ENCODE data around the gene RABGGTA. TPM values are rescaled to one million over a fixed set of nuclear protein-coding genes. Genes with fewer than 3 reads are reported as not detected.

RABGGTA gene
- total RNA-seq, 1 experiment from 2014 or later = 25.6 TPM

- Mint-ChIP-seq H3K27me3 (ENCODE audit: low read depth) (no peaks in the 10 kb centered on the region), H3K36me3 (ENCODE audit: insufficient read depth in 1 of 3, low read depth in 3 of 3) (peaks cover 7 to 24% (median 18%) of the 10 kb centered on the region in 3 experiments; a peak in 6 of 7 replicates), H3K4me3 (no peak overlapping the region; a peak in 1 of 5 replicates), H3K27ac (no peak overlapping the region), H3K4me1 (peaks cover 6 to 16% of the 10 kb centered on the region in 2 experiments), H3K9me3 (no peaks in the 10 kb centered on the region)
- Histone ChIP-seq H3K4ac (ENCODE audit: low read depth, low read length) (no peak overlapping the region), H3K4me1 (ENCODE audit: insufficient read depth, low read length) (0 out of 2 replicates have a peak, but pooled peaks cover 6% of the 10 kb centered on the region), H3K27ac (ENCODE audit: insufficient read length, low read depth, low read length) (no peak overlapping the region), H4K91ac (ENCODE audit: insufficient read length, low read depth, low read length) (no peak overlapping the region), H4K8ac (replicated peaks; ENCODE audit: insufficient read length, low read depth, low read length) (no peak overlapping the region), H2BK120ac (ENCODE audit: low read depth, low read length, poor library complexity, severe bottlenecking) (no peak overlapping the region), H2AFZ (ENCODE audit: low read length) (no peak overlapping the region), H2BK12ac (ENCODE audit: insufficient read length, low read depth, low read length) (no peak overlapping the region), H3K23ac (ENCODE audit: insufficient read length, low read depth, low read length) (no peak overlapping the region), H3K9me3 (ENCODE audit: control insufficient read depth, low read depth, low read length) (no peaks in the 10 kb centered on the region), H3K79me1 (ENCODE audit: insufficient read depth, low read depth, low read length, poor library complexity, severe bottlenecking) (peaks cover 11% of the 10 kb centered on the region), H3K79me2 (ENCODE audit: insufficient read depth, low read length) (peaks cover 5% of the 10 kb centered on the region; the same call in 1 of the 2 replicates), H3K27me3 (ENCODE audit: insufficient read depth, low read length) (no peaks in the 10 kb centered on the region), H3K4me2 (ENCODE audit: insufficient read depth, insufficient read length, low read length) (no peak overlapping the region), H2BK15ac (ENCODE audit: low read depth, low read length) (no peak overlapping the region), H3K56ac (ENCODE audit: insufficient read length, low read depth, low read length) (no peak overlapping the region), H2BK5ac (ENCODE audit: insufficient read length, low read length) (no peak overlapping the region), H2BK20ac (ENCODE audit: low read depth, low read length, poor library complexity, severe bottlenecking) (no peak overlapping the region), H3T11ph (ENCODE audit: low read length) (no peak overlapping the region), H4K20me1 (ENCODE audit: control insufficient read depth, insufficient read depth, insufficient read length) (no peaks in the 10 kb centered on the region), H3K23me2 (ENCODE audit: insufficient read length, low read depth, low read length, poor library complexity, severe bottlenecking) (peaks cover 15% of the 10 kb centered on the region), H3K14ac (ENCODE audit: insufficient read depth, low read length) (no peak overlapping the region), H2AK5ac (ENCODE audit: insufficient read length, low read length) (no peak overlapping the region), H3K9ac (ENCODE audit: extremely low read depth, insufficient read length, low read length) (no peak overlapping the region), H3K18ac (ENCODE audit: insufficient read length, low read depth, low read length) (no peak overlapping the region), H4K5ac (ENCODE audit: insufficient read length, low read depth, low read length) (no peak overlapping the region)
- no CpG with 5 or more reads among the region's 1 CpG for WGBS (ENCODE audit: extremely low coverage, insufficient read length, low lambda C conversion rate)
- DNase-seq = no peak
- TF ChIP-seq CTCF (conservative IDR thresholded peaks at IDR 0.05) = no peak
Observed at GRCh38 chr14:24228902-24229301, 42.5 kb downstream of the RABGGTA start.

All from H9 (cell line).